Activated B cell treated with CpG ODN at 0.5 μM for 24 hours (primary cell): Measurements from ENCODE around the gene SEPHS1. TPM values are rescaled to one million over a fixed set of nuclear protein-coding genes. Genes with fewer than 3 reads are reported as not detected.
A peak's percentile ranks its signal among the peaks of the same experiment; 100 is the strongest.

Source experiments
- ATAC-seq: fragments of 200-7000 bp; cut with Tn5 transposase; one replicate; pipeline ENCODE4 v1.10.0; 2021; ENCODE audit warnings: low read depth, mild to moderate bottlenecking, moderate library complexity
- CTCF ChIA-PET: fragments of 350-600 bp; sonication (Branson Sonifier 250); formaldehyde crosslinking; loops from one replicate; lab custom pipeline; 2021; ENCODE audit warnings: antibody characterized with exemption; lab: Charles Lee
- POLR2A ChIA-PET: fragments of 350-600 bp; sonication (Branson Sonifier 250); formaldehyde crosslinking; loops from one replicate; lab custom pipeline; 2021; ENCODE audit warnings: antibody characterized with exemption; lab: Charles Lee
- DNase-seq: peaks from one replicate; pipeline ENCODE4 v3.0.0; 2022
- H3K27ac Mint-ChIP-seq: one replicate; pipeline ENCODE4 v1.8.0; 2020; ENCODE audit warnings: mixed read lengths
- H3K27me3 Mint-ChIP-seq: one replicate; pipeline ENCODE4 v1.8.0; 2021; ENCODE audit warnings: mixed read lengths
- H3K36me3 Mint-ChIP-seq: one replicate; pipeline ENCODE4 v1.8.0; 2021; ENCODE audit warnings: low read depth, mixed read lengths
- H3K4me1 Mint-ChIP-seq: one replicate; pipeline ENCODE4 v1.8.0; 2021; ENCODE audit warnings: mixed read lengths
- H3K4me3 Mint-ChIP-seq: one replicate; pipeline ENCODE4 v1.8.0; 2020; ENCODE audit warnings: mild to moderate bottlenecking, mixed read lengths
- H3K9me3 Mint-ChIP-seq: one replicate; pipeline ENCODE4 v1.8.0; 2020; ENCODE audit warnings: mixed read lengths
- CTCF ChIP-seq: fragments of 200-600 bp; IDR thresholded peaks from one replicate; pipeline ENCODE4 v1.8.0; 2022; ENCODE audit warnings: antibody characterized with exemption, mild to moderate bottlenecking
- intact Hi-C: fragments of 100-400 bp; cut with micrococcal nuclease; formaldehyde crosslinking; loops from one replicate; pipeline ENCODE4 v1.15.1; 2024
- total RNA-seq: library from RNA; stranded (reverse); gene quantifications from 2 replicates; pipeline ENCODE4 v1.2.3, GENCODE V29; 2022

Gene SEPHS1
- total RNA-seq, 1 donor from 2014 or later = 36.7 TPM

GRCh38 chr10:13351340-13351915, 3.3 kb upstream of the SEPHS1 start:
- ChIA-PET POLR2A (interaction anchor here (0.6 to 6.6 kb wide), 3 partner anchors 50 to 1708 kb away, joined by 3 to 68 read pairs (median 4); partner anchors contain the start of gene PHYH), CTCF (interaction anchor here (1.6 to 3.6 kb wide), 4 partner anchors 21 to 89 kb away, joined by 3 to 20 read pairs (median 9); no protein-coding TSS in a partner anchor)
- intact Hi-C loops = no loop called here
- Mint-ChIP-seq H3K4me1 (peaks cover 45% of the 10 kb centered on the region), H3K27ac (no peak overlapping the region), H3K27me3 (peaks cover 9% of the 10 kb centered on the region), H3K4me3 (no peak overlapping the region), H3K9me3 (no peaks in the 10 kb centered on the region), H3K36me3 (peaks cover 2% of the 10 kb centered on the region)
- no peak for DNase-seq
- no peak for TF ChIP-seq CTCF
- no peak for ATAC-seq

GRCh38 chr10:13349463-13350274, 1.6 kb upstream of the SEPHS1 start:
- ChIA-PET CTCF (interaction anchor here (1.2 to 1.7 kb wide), 5 partner anchors 22 to 143 kb away, joined by 3 to 4 read pairs (median 3); no protein-coding TSS in a partner anchor), POLR2A (interaction anchor here (0.6 to 6.6 kb wide), 2 partner anchors 45 to 49 kb away, joined by 7 to 68 read pairs; partner anchors contain the start of gene PHYH)
- H3K4me3 Mint-ChIP-seq = peak overlapping the region; percentile 89
- ATAC-seq (no peak), DNase-seq (no peak)
- intact Hi-C loops = loop anchor here (5.0 to 10.0 kb wide), 2 partner anchors 1305 to 1818 kb away; partner anchors contain the start of genes NMT2 and UPF2
- H3K36me3 Mint-ChIP-seq = peaks cover 4% of the 10 kb centered on the region
- no peaks in the 10 kb centered on the region for H3K9me3 Mint-ChIP-seq
- peaks cover 55% of the 10 kb centered on the region for H3K4me1 Mint-ChIP-seq
- no peak for TF ChIP-seq CTCF
- H3K27ac Mint-ChIP-seq = peak overlapping the region; percentile 50
- peaks cover 8% of the 10 kb centered on the region for H3K27me3 Mint-ChIP-seq

- CTCF ChIA-PET = no interaction called here
- Mint-ChIP-seq H3K9me3 (no peaks in the 10 kb centered on the region), H3K27ac (peak overlapping the region; percentile 65), H3K27me3 (peaks cover 5% of the 10 kb centered on the region), H3K4me1 (peaks cover 57% of the 10 kb centered on the region), H3K36me3 (peaks cover 12% of the 10 kb centered on the region), H3K4me3 (peak overlapping the region; percentile 48)
- TF ChIP-seq CTCF = no peak
- POLR2A ChIA-PET = interaction anchor here (0.6 kb wide), 1 partner anchor 1150 kb away, joined by 4 read pairs; no protein-coding TSS in a partner anchor
- peak; percentile 56 for ATAC-seq
- DNase-seq = peak; percentile 74
- intact Hi-C loops = loop anchor here (1.0 to 10.0 kb wide), 5 partner anchors 45 to 1820 kb away; partner anchors contain the start of genes MCM10, NMT2, OPTN and UPF2
These were observed 465 bp downstream of the SEPHS1 start for GRCh38 chr10:13347500-13348156.

- H3K4me3 Mint-ChIP-seq = peak overlapping the region; percentile 82
- intact Hi-C loops = loop anchor here (1.0 to 10.0 kb wide), 3 partner anchors 247 to 1820 kb away; partner anchors contain the start of genes NMT2, OPTN and UPF2
- no peak for TF ChIP-seq CTCF
- H3K9me3 Mint-ChIP-seq = no peaks in the 10 kb centered on the region
- peaks cover 2% of the 10 kb centered on the region for H3K27me3 Mint-ChIP-seq
- no peak for ATAC-seq
- ChIA-PET CTCF (no interaction called here), POLR2A (no interaction called here)
- DNase-seq = no peak
- H3K27ac Mint-ChIP-seq = peak overlapping the region; percentile 83
- H3K4me1 Mint-ChIP-seq = peaks cover 52% of the 10 kb centered on the region
- peaks cover 12% of the 10 kb centered on the region for H3K36me3 Mint-ChIP-seq
These were observed 1.0 kb downstream of the SEPHS1 start for GRCh38 chr10:13347043-13347499.
